Endothelial cell of hepatic sinusoid (primary cell): Measurements from ENCODE around the gene PPARA.

Experiments
- in situ Hi-C: cut with HindIII; loops from 2 replicates; pipeline ENCODE4 v1.10.0; 2017; ENCODE audit warnings: low sequenced_read_pairs

PPARA gene

DNA sequence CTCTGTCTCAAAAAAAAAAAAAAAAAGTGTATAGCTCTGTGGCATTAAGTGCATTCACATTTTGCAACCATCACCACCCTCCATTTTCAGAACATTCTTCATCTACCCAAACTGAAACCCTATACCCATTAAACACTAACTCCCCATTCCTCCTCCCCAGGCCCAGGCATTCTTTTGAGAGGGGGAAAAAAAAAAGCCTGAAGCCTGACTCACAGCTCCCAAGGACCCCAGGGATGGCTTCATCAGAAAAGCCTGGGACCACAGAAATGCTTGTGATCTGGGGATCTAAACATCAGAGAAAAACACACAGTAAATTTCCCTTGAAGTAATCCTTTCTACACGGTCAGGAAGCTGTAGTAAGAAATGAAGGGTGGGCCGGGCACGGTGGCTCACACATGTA is 135.7 kb downstream of the PPARA start:
- in situ Hi-C loops = no loop called here

GRCh38 chr22:46286941-46287872 is 136.9 kb downstream of the PPARA start:
- in situ Hi-C loops = no loop called here

- in situ Hi-C loops = no loop called here
Observed at GRCh38 chr22:46287873-46288751, 137.8 kb downstream of the PPARA start.

DNA sequence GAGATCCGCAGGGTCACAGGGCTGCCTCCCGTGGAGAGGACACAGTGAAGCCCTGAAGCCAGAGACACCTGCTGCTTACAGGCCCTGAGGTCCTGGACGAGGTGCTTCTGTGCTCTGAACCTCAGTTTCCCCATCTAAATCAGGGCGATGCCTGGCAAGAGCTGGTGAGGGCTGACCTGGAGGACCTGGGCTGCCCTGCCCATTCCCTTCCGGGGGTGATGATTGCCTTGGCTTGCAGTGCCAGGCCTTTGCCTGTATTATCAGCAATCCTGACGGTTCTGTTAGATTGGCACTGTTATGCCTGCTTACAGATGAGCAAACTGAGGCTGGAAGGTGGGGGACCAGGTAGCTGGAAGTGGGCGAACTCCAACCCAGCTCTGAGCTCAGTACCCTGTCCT is 138.5 kb downstream of the PPARA start:
- in situ Hi-C loops = no loop called here

DNA sequence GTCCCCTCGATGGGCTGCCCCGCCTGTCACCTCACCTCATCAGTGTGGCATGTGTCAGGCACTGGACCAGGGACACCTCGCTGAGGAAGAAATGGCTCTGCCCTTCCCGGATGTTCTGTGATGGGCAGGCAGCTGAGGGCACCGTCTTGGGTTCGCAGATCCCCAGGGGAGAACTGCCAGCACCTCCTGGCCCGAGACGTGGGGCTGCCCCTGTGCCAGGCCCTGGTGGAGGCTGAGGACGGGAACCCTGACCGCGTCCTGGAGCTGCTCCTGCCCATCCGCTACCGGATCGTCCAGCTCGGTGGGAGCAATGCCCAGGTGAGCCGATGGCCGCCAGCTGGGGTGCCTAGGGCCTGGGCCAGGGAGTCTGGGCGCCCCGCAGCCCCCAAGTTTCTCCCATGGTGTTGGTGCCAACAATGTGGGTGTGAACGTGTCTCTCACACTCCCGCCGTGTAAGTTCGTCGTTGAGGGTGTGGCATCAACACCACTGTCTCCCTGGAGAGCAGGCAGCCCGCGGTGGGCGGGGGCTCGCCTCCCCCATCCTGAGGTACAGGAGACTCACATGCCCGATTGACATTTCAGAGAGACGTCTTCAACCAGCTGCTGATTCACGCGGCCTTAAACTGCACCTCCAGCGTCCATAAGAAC is 139.0 kb downstream of the PPARA start:
- in situ Hi-C loops = no loop called here

GRCh38 chr22:46290121-46290842 is 140.0 kb downstream of the PPARA start:
- in situ Hi-C loops = no loop called here

GRCh38 chr22:46290843-46291785 is 140.8 kb downstream of the PPARA start:
- in situ Hi-C loops = no loop called here

- in situ Hi-C loops = no loop called here
Observed at GRCh38 chr22:46292173-46292572, 141.8 kb downstream of the PPARA start.

- in situ Hi-C loops = no loop called here
Observed at GRCh38 chr22:46292732-46293131, 142.4 kb downstream of the PPARA start.
